ENCODE results near the gene SHLD1. TPM values are rescaled to one million over a fixed set of nuclear protein-coding genes. Genes with fewer than 3 reads are reported as not detected.

The SHLD1 gene
- total RNA-seq, 2 donors from 2014 or later, result 9.2 to 9.4 TPM

GRCh38 chr20:5822569-5822968, 72.4 kb downstream of the SHLD1 start:
- Mint-ChIP-seq H3K36me3 (ENCODE audit: low read depth) (peaks cover 10% of the 10 kb centered on the region), H3K4me1 (peaks cover 16% of the 10 kb centered on the region), H3K4me3 (no peak overlapping the region), H3K27ac (peak overlapping the region; percentile 74), H3K27me3 (no peaks in the 10 kb centered on the region)
- no peak for DNase-seq
- no peak for ATAC-seq
- no peaks in the 10 kb centered on the region for H3K9me3 ChIP-seq (ENCODE audit: control insufficient read depth, low read length, poor library complexity, severe bottlenecking)

GRCh38 chr20:5825130-5825719, 75.0 kb downstream of the SHLD1 start:
- ATAC-seq (no peak), DNase-seq (no peak)
- H3K27ac Mint-ChIP-seq, result no peak overlapping the region
- H3K9me3 ChIP-seq (ENCODE audit: control insufficient read depth, low read length, poor library complexity, severe bottlenecking), result no peaks in the 10 kb centered on the region
- H3K27me3 Mint-ChIP-seq, result no peaks in the 10 kb centered on the region
- no peak overlapping the region for H3K4me3 Mint-ChIP-seq
- peaks cover 11% of the 10 kb centered on the region for H3K4me1 Mint-ChIP-seq
- H3K36me3 Mint-ChIP-seq (ENCODE audit: low read depth), result peaks cover 10% of the 10 kb centered on the region

GRCh38 chr20:5827098-5827853, 77.1 kb downstream of the SHLD1 start:
- no peak for ATAC-seq
- no peaks in the 10 kb centered on the region for H3K9me3 ChIP-seq (ENCODE audit: control insufficient read depth, low read length, poor library complexity, severe bottlenecking)
- no peak for DNase-seq
- H3K27me3 Mint-ChIP-seq, result no peaks in the 10 kb centered on the region
- H3K4me1 Mint-ChIP-seq, result peaks cover 11% of the 10 kb centered on the region
- no peak overlapping the region for H3K4me3 Mint-ChIP-seq
- peaks cover 10% of the 10 kb centered on the region for H3K36me3 Mint-ChIP-seq (ENCODE audit: low read depth)
- peak overlapping the region; percentile 37 for H3K27ac Mint-ChIP-seq

- no peaks in the 10 kb centered on the region for H3K27me3 Mint-ChIP-seq
- ATAC-seq (no peak), DNase-seq (no peak)
- H3K9me3 ChIP-seq (ENCODE audit: control insufficient read depth, low read length, poor library complexity, severe bottlenecking), result no peaks in the 10 kb centered on the region
- peaks cover 11% of the 10 kb centered on the region for H3K4me1 Mint-ChIP-seq
- peaks cover 7% of the 10 kb centered on the region for H3K36me3 Mint-ChIP-seq (ENCODE audit: low read depth)
- no peak overlapping the region for H3K27ac Mint-ChIP-seq
- no peak overlapping the region for H3K4me3 Mint-ChIP-seq
Observed at GRCh38 chr20:5827861-5828260, 77.7 kb downstream of the SHLD1 start.

- H3K27me3 Mint-ChIP-seq, result no peaks in the 10 kb centered on the region
- no peaks in the 10 kb centered on the region for H3K9me3 ChIP-seq (ENCODE audit: control insufficient read depth, low read length, poor library complexity, severe bottlenecking)
- H3K4me1 Mint-ChIP-seq, result peaks cover 4% of the 10 kb centered on the region
- no peaks in the 10 kb centered on the region for H3K36me3 Mint-ChIP-seq (ENCODE audit: low read depth)
- ATAC-seq (no peak), DNase-seq (no peak)
- no peak overlapping the region for H3K27ac Mint-ChIP-seq
- no peak overlapping the region for H3K4me3 Mint-ChIP-seq
Observed at GRCh38 chr20:5829241-5829809, 79.1 kb downstream of the SHLD1 start.

GRCh38 chr20:5831539-5832237, 81.5 kb downstream of the SHLD1 start:
- ATAC-seq (no peak), DNase-seq (no peak)
- peaks cover 3% of the 10 kb centered on the region for H3K36me3 Mint-ChIP-seq (ENCODE audit: low read depth)
- no peaks in the 10 kb centered on the region for H3K9me3 ChIP-seq (ENCODE audit: control insufficient read depth, low read length, poor library complexity, severe bottlenecking)
- peaks cover 17% of the 10 kb centered on the region for H3K4me1 Mint-ChIP-seq
- H3K4me3 Mint-ChIP-seq, result no peak overlapping the region
- no peaks in the 10 kb centered on the region for H3K27me3 Mint-ChIP-seq
- H3K27ac Mint-ChIP-seq, result peak overlapping the region; percentile 99

GRCh38 chr20:5833309-5833941, 83.2 kb downstream of the SHLD1 start:
- DNase-seq, result no peak
- Mint-ChIP-seq H3K36me3 (ENCODE audit: low read depth) (peaks cover 3% of the 10 kb centered on the region), H3K4me1 (peaks cover 24% of the 10 kb centered on the region), H3K27ac (peak overlapping the region; percentile 99), H3K27me3 (no peaks in the 10 kb centered on the region), H3K4me3 (no peak overlapping the region)
- no peaks in the 10 kb centered on the region for H3K9me3 ChIP-seq (ENCODE audit: control insufficient read depth, low read length, poor library complexity, severe bottlenecking)
- ATAC-seq, result no peak

- H3K27ac Mint-ChIP-seq, result peak overlapping the region; percentile 99
- no peak overlapping the region for H3K4me3 Mint-ChIP-seq
- no peaks in the 10 kb centered on the region for H3K9me3 ChIP-seq (ENCODE audit: control insufficient read depth, low read length, poor library complexity, severe bottlenecking)
- H3K27me3 Mint-ChIP-seq, result no peaks in the 10 kb centered on the region
- DNase-seq, result no peak
- no peak for ATAC-seq
- H3K36me3 Mint-ChIP-seq (ENCODE audit: low read depth), result peaks cover 3% of the 10 kb centered on the region
- H3K4me1 Mint-ChIP-seq, result peaks cover 24% of the 10 kb centered on the region
Observed at GRCh38 chr20:5834436-5835005, 84.3 kb downstream of the SHLD1 start.

GRCh38 chr20:5835321-5835821, 85.2 kb downstream of the SHLD1 start:
- peak overlapping the region; percentile 99 for H3K27ac Mint-ChIP-seq
- H3K4me1 Mint-ChIP-seq, result peaks cover 24% of the 10 kb centered on the region
- H3K27me3 Mint-ChIP-seq, result no peaks in the 10 kb centered on the region
- DNase-seq (peak in 2 of 3 donors; percentile 16 to 21), ATAC-seq (peak; percentile 57)
- H3K36me3 Mint-ChIP-seq (ENCODE audit: low read depth), result peaks cover 3% of the 10 kb centered on the region
- no peaks in the 10 kb centered on the region for H3K9me3 ChIP-seq (ENCODE audit: control insufficient read depth, low read length, poor library complexity, severe bottlenecking)
- H3K4me3 Mint-ChIP-seq, result peak overlapping the region; percentile 85

GRCh38 chr20:5835871-5836270, 85.7 kb downstream of the SHLD1 start:
- Mint-ChIP-seq H3K4me1 (peaks cover 24% of the 10 kb centered on the region), H3K4me3 (peak overlapping the region; percentile 85), H3K27me3 (no peaks in the 10 kb centered on the region), H3K27ac (peak overlapping the region; percentile 99), H3K36me3 (ENCODE audit: low read depth) (peaks cover 3% of the 10 kb centered on the region)
- ATAC-seq, result peak; percentile 87
- no peaks in the 10 kb centered on the region for H3K9me3 ChIP-seq (ENCODE audit: control insufficient read depth, low read length, poor library complexity, severe bottlenecking)
- DNase-seq, result no peak

- H3K4me3 Mint-ChIP-seq, result peak overlapping the region; percentile 85
Observed at GRCh38 chr20:5836569-5836968, 86.4 kb downstream of the SHLD1 start.

GRCh38 chr20:5840411-5841002, 90.3 kb downstream of the SHLD1 start:
- Mint-ChIP-seq H3K27ac (no peak overlapping the region), H3K27me3 (no peaks in the 10 kb centered on the region), H3K4me1 (peaks cover 40% of the 10 kb centered on the region), H3K4me3 (no peak overlapping the region), H3K36me3 (ENCODE audit: low read depth) (peaks cover 7% of the 10 kb centered on the region)
- H3K9me3 ChIP-seq (ENCODE audit: control insufficient read depth, low read length, poor library complexity, severe bottlenecking), result no peaks in the 10 kb centered on the region
- no peak for DNase-seq
- no peak for ATAC-seq

More at GRCh38 chr20:5836569-5836968, 86.4 kb downstream of the SHLD1 start:
- DNase-seq, result no peak
- peaks cover 3% of the 10 kb centered on the region for H3K36me3 Mint-ChIP-seq (ENCODE audit: low read depth)
- peak; percentile 20 for ATAC-seq
- no peaks in the 10 kb centered on the region for H3K27me3 Mint-ChIP-seq
- H3K9me3 ChIP-seq (ENCODE audit: control insufficient read depth, low read length, poor library complexity, severe bottlenecking), result no peaks in the 10 kb centered on the region
- H3K27ac Mint-ChIP-seq, result peak overlapping the region; percentile 99
- peaks cover 24% of the 10 kb centered on the region for H3K4me1 Mint-ChIP-seq
